Limb (tissue), 2 donors: ENCODE measurements around the gene SPRYD3.
A peak's percentile ranks its signal among the peaks of the same experiment; 100 is the strongest.
"Not testable (repeated sequence)": the region's sequence is repeated elsewhere in the genome, so short reads cannot be mapped to it uniquely, and the experiment has no call there.

Experiments used
- DNase-seq, 2 donors: peaks; one replicate each; pipeline ENCODE4 v3.0.0-alpha.2; 2016; ENCODE audit errors: extremely low spot score in 2 of 2

SPRYD3 gene

DNA sequence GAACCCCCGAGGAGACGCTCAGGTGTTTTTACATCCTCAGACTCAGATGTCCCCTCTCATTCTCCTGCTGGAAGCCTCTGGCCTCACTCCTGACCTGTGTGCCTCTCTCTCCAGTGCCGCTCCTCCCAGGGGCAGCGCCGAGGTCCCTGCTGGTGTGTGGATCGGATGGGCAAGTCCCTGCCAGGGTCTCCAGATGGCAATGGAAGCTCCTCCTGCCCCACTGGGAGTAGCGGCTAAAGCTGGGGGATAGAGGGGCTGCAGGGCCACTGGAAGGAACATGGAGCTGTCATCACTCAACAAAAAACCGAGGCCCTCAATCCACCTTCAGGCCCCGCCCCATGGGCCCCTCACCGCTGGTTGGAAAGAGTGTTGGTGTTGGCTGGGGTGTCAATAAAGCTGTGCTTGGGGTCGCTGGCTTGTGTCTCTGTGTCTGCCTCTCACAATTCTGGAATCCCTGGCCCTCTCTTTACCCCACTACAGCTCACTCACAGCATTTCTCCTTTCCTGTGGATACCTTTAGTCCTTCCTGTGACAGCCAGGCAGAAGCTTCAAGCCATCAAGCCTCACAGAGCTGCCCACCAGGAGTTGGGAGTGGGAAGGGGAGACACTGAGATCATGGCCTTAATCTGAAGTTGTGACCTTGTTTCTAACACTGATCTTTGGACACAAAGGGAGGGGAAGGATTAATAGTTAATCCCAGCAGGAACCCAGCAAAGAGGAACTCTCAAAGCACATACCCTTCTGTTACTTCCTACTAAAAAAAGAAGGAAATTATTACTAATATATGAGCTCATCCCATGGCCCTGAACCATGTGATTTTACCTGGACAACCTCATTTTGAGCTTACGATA lies 23.0 kb upstream of the SPRYD3 start:
- no peak for DNase-seq

DNA sequence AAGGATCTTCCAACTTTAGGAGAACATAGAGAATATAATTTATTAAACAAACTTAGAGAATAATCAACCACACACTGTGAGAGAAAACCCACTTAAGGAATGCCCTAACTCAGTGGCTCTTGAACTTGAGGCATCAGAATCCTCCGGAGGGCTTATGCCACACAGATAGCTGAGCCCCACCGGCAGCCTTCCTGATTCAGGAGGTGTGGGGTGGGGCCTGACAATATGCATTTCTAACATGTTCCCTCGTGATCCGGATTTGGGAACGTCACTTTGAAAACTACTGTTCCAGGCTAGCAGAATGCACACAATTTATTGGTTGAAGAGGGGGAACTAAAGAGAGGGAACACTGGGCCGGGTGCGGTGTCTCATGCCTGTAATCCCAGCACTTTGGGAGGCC lies 22.1 kb upstream of the SPRYD3 start:
- DNase-seq, result no peak

DNA sequence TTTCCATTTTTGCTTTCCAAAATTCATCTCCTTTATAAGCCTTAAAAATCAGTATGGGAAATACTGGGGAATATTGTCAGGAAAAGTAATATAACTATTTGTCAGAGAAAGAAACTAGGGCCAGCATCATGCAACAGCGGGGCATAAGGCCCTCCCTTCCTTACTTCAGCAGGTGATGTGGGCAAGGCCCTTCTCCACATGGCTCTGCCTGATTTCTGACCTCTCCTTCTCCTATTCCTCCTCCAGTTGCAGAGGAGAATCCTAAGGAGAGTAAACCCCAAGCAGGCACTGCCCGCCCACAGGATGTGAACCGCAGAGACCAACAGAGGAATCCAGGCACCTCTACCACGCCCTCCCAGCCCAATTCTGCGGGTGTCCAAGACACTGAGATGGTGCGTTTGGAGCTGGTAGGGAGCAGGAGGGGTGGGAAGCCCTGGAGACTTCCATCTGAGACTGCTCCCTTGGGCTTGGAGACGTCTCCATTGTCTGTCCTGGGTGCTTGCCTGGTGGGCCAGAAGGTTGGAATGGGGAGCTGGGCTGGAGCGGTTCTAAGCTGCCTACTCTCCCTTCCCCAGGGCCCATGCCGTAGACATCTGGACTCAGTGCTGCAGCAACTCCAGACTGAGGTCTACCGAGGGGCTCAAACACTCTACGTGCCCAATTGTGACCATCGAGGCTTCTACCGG lies 21.4 kb upstream of the SPRYD3 start:
- no peak for DNase-seq

DNA sequence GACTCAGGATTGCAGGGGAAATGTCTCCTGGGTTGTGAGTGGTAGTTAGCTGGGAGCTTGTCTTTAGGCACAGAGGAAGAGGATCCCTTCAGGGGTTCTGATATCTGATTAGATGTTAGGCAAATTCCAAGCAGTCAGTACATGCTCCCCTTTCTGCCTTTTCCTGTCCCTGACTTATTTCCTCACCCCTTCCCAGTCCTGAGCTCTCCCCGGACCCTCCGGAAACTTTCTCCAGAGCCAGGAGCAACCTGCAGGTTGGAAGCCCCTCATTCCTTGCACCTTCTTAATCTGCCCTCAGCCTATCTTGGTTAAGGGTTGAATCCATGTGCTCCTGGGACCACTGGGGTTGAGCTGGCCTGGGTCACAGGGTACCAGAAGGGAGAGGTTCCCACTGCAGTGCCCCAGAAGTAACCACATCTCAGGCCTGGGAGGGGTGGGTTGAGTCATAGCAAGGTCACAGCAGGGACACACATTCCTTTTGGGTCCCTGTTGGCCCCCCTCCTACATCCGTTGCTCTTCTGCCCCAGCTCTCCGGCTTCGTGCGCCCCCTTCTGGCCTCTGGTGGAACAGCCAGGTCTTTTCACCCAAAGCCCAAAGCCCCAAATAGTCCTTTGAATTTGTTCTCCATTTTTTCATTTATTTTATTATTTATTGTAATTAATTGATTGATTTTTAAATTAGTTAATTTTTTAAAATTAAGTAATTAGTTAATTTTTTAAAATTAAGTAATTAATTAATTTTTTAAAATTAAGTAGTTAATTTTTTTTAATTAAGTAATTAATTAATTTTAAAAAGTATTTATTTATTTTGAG lies 20.1 kb upstream of the SPRYD3 start:
- DNase-seq, result peak; percentile 90 to 91

DNA sequence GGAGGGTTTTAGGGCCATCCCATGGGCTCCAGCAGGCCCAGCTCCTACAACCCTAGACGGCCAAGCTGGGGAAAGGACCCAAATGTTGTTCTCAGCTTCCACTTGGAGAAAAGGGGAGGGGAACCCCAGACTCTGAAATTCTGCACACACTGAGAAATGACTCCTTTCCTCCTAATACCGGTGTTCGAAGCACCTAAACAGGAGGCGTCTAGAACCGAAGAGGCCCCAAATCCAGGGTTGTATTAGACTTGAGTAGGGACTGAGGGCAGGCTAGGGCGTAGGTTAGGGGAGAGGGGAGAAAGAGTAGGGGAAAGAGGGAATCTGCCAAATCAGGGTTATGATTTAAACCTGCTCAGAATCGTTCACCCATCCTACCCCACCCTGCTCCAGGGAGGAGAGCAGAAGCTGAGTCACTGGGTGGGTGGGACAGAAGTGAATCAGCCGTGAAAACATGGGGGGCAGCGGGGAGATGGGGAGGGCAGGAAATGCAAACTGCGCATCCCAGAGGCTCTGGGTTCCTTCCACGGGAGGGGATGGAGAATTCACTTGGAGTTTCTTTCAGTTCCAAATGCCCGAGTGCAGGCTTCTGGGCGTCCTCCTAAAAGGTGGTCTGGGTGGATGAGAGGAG lies 19.3 kb upstream of the SPRYD3 start:
- no peak for DNase-seq

- DNase-seq, result peak; percentile 30 to 80
Observed at GRCh38 chr12:53097564-53098353, 18.6 kb upstream of the SPRYD3 start, which contains the start of gene IGFBP6. Gene IGFBP6, plus strand, starts transcription at chr12:53097667. Its CDS starts 51 bp downstream, at chr12:53097718.

GRCh38 chr12:53097207-53097563 lies 18.0 kb upstream of the SPRYD3 start:
- DNase-seq, result peak in 1 of 2 donors; percentile 54

GRCh38 chr12:53096759-53097158 lies 17.6 kb upstream of the SPRYD3 start:
- DNase-seq, result no peak

DNA sequence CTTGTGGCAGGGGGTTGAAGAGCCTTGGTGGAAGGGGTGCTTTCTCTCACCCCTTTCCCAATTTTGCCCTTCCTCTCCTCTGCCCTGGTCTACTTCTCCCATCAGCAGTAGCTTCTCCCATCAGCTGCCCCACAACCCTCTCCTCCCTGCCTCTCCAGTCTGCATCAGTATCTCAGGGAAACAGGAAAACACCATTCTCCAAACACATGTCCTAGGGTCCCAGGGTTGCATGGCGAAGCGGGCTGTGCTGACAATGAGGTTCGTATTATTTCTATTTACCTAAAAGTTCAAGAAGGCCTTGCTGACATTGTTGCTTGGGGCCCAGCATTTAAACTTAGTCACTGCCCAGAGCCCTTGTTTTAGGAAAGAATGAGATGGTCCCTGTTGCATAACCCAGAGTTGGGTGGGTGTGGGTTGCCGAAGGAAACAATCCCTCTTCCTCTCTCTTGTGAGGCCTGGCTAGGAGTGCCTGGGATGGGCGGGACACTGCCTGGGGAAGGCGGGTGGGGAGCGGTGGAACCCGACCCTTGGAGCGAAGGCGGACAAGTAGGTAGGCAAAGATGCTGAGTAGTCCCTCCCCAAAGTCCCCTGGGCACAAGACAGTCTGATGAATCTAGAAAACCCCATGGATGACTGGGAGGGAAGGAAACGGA lies 17.0 kb upstream of the SPRYD3 start:
- peak in 1 of 2 donors; percentile 38 for DNase-seq

DNA sequence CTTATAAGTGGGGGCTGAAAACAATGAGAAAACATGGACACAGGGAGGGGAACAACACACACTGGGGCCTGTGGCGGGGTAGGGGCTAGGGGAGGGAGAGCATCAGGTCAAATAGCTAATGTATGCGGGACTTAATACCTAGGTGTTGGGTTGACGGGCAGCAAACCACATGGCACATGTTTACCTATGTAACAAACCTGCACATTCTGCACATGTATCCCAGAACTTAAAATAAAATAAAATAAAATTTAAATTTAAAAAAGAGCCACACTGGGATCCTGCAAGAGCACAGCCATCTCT lies 16.4 kb upstream of the SPRYD3 start:
- DNase-seq, result not testable (repeated sequence)

GRCh38 chr12:53094796-53095595 lies 15.8 kb upstream of the SPRYD3 start:
- DNase-seq, result not testable (repeated sequence)

GRCh38 chr12:53094394-53094787 lies 15.2 kb upstream of the SPRYD3 start:
- DNase-seq, result no peak

GRCh38 chr12:53093777-53094393 lies 14.7 kb upstream of the SPRYD3 start:
- no peak for DNase-seq

GRCh38 chr12:53091756-53092155 lies 12.6 kb upstream of the SPRYD3 start:
- no peak for DNase-seq

DNA sequence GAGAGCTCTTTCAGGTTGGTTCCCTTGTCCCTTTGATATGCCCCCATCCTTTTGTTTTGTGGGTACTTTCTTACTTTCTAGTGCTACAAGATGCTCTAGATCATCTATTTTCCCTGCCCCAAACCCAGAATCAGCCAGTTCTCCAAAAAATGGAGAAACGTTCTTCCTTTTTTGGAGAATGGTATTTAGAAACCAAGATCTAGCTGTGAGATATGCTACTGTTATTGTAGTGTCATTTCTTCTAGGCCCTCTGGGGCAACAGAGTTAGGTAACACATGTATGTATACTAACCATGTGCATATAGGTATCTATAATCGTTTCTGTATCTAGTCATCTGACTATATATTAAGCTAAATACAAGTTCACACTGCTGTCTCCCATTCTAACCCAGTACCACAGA lies 11.4 kb upstream of the SPRYD3 start:
- DNase-seq, result no peak

- no peak for DNase-seq
Observed at GRCh38 chr12:53090105-53090504, 10.9 kb upstream of the SPRYD3 start.

DNA sequence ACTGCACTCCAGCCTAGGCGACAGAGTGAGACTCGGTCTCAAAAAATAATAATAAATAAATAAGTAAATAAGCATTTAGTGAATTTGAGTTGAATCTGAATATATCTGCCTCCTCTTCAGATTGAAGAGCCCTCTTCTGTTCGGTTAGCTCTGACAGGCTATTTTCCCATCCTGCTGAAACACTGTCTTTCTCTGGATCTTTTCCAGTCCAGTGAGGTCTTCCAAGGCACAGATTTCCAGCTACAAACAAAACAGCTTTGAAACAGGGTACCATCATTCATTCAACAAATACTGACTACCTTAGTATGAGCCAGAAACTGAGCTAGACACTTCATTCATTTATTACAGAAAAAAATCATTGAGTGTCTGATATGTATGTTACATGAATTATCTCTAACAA lies 7.2 kb upstream of the SPRYD3 start:
- no peak for DNase-seq

DNA sequence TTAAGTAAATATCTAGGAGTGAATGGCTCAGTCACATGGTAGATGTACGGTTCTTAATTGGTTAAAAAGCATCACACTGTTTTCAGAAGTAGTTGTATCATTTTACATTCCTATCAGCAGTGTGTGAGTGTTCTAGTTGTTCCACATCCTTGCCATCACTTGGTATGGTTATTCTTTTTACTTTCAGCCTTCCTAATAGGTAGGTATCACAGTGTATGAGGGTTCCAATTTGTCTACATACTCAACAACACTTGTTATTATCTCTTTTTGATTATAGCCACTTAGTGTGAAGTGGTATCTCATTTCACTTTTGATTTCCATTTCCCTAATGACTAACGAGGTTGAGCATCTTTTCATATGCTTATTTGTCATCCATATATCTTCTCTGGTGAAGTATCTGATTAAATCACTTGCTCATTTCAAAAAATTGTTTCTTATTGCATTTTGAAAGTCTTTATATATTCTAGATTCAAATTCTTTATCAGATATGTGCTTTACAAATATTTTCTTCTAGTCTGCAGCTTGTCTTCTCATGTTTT lies 3.5 kb upstream of the SPRYD3 start:
- DNase-seq, result no peak
